K562 (cell line): ENCODE results near the gene MMAB. TPM values are rescaled to one million over a fixed set of nuclear protein-coding genes. Genes with fewer than 3 reads are reported as not detected.

Experiments used
- ADNP ChIP-seq: fragments of 200-800 bp; sonication (Bioruptor generic); IDR thresholded peaks from 2 replicates; pipeline ENCODE4 v1.6.1; 2016; ENCODE audit warnings: missing genetic modification characterization, missing compliant biosample characterization
- BHLHE40 ChIP-seq: IDR thresholded peaks from 2 replicates; pipeline ENCODE4 v1.6.1; 2011; ENCODE audit warnings: low read length, improper control_type of control experiment
- CCAR2 ChIP-seq: fragments of 200-400 bp; formaldehyde crosslinking; IDR thresholded peaks from 2 replicates; pipeline ENCODE4 v1.6.1; 2017; ENCODE audit warnings: mild to moderate bottlenecking, low read depth, low read length
- CREB1 ChIP-seq, 2 experiments: sonication (generic) in 1 of 2; formaldehyde crosslinking in 1 of 2; IDR thresholded peaks; 2 replicates each; pipeline versions ENCODE4 v1.6.1 to v1.8.0; 2012 to 2022; ENCODE audit warnings: inconsistent platforms in 1 of 2, mild to moderate bottlenecking in 1 of 2, missing genetic modification reagents in 1 of 2, moderate library complexity in 1 of 2
- DDX20 ChIP-seq: fragments of 450-650 bp; IDR thresholded peaks from 2 replicates; pipeline ENCODE4 v1.6.1; 2016; ENCODE audit warnings: missing genetic modification characterization, low read depth, mild to moderate bottlenecking, missing compliant biosample characterization, moderate library complexity
- FOXA3 ChIP-seq, 2 experiments: fragments of 450-650 bp in 1 of 2; sonication (generic) in 1 of 2; formaldehyde crosslinking; IDR thresholded peaks in 1 of 2; conservative IDR thresholded peaks in 1 of 2; 2 replicates each; pipeline versions ENCODE4 v1.4.0 to v1.8.0; 2020 to 2022; ENCODE audit warnings: mild to moderate bottlenecking in 2 of 2, missing genetic modification reagents in 1 of 2
- GABPB2 ChIP-seq: fragments of 250-450 bp; sonication (Bioruptor Pico); conservative IDR thresholded peaks from 2 replicates; pipeline ENCODE4 v1.5.1; 2021; ENCODE audit warnings: mild to moderate bottlenecking
- MCM7 ChIP-seq, 2 experiments: fragments of 450-650 bp; IDR thresholded peaks; 2 replicates each; pipeline ENCODE4 v1.6.1; 2016 to 2018
- NCOA1 ChIP-seq: fragments of 450-650 bp; IDR thresholded peaks from 2 replicates; pipeline ENCODE4 v1.6.1; 2016; ENCODE audit warnings: low read depth
- PURB ChIP-seq: sonication (generic); formaldehyde crosslinking; IDR thresholded peaks from 2 replicates; pipeline ENCODE4 v1.9.0; 2021; ENCODE audit warnings: low read depth, mild to moderate bottlenecking, missing genetic modification reagents
- RB1 ChIP-seq: fragments of 450-650 bp; IDR thresholded peaks from 2 replicates; pipeline ENCODE4 v1.6.1; 2017; ENCODE audit warnings: low read depth, mild to moderate bottlenecking
- RBM22 ChIP-seq: fragments of 200-400 bp; formaldehyde crosslinking; IDR thresholded peaks from 2 replicates; pipeline ENCODE4 v1.6.1; 2018; ENCODE audit warnings: low read length, low read depth; ENCODE audit not compliant: poor library complexity, severe bottlenecking
- RBM34 ChIP-seq: fragments of 200-400 bp; formaldehyde crosslinking; IDR thresholded peaks from 2 replicates; pipeline ENCODE4 v1.6.1; 2018; ENCODE audit warnings: low read length, borderline replicate concordance; ENCODE audit not compliant: insufficient read depth
- SFPQ ChIP-seq: fragments of 200-400 bp; formaldehyde crosslinking; IDR thresholded peaks from 2 replicates; pipeline ENCODE4 v1.6.1; 2017; ENCODE audit warnings: mild to moderate bottlenecking, low read depth, low read length, moderate library complexity
- SIN3B ChIP-seq: fragments of 450-650 bp; IDR thresholded peaks from 2 replicates; pipeline ENCODE4 v1.6.1; 2017; ENCODE audit warnings: low read depth, mild to moderate bottlenecking, moderate library complexity
- TSC22D4 ChIP-seq: fragments of 450-650 bp; IDR thresholded peaks from 2 replicates; pipeline ENCODE4 v1.6.1; 2016; ENCODE audit warnings: missing genetic modification characterization, missing biosample characterization, control low read depth
- XRCC5 ChIP-seq: fragments of 200-400 bp; formaldehyde crosslinking; IDR thresholded peaks from 2 replicates; pipeline ENCODE4 v1.6.1; 2017; ENCODE audit warnings: low read depth, mild to moderate bottlenecking, low read length
- ZC3H8 ChIP-seq: fragments of 450-650 bp; IDR thresholded peaks from 2 replicates; pipeline ENCODE4 v1.6.1; 2017
- ZNF347 ChIP-seq: fragments of 450-650 bp; formaldehyde crosslinking; IDR thresholded peaks from 2 replicates; pipeline ENCODE4 v1.4.0; 2020; ENCODE audit warnings: low read depth, mild to moderate bottlenecking, moderate library complexity
- polyA plus RNA-seq, 8 experiments: library from polyadenylated mRNA; depleted of rRNA in 4 of 8; stranded (reverse) in 5 of 8; unstranded in 3 of 8; fragments of >200 nt; fragmentation: Nextera tagmentation in 2 of 8; fragmentation: Illumina TruSeq in 1 of 8; extraction: Ambion mirVana in 2 of 8; extraction: Trizol in 1 of 8; gene quantifications; 2 replicates each; pipeline versions ENCODE4 v1.2.1 to v1.2.3, GENCODE V29; 2011 to 2014; ENCODE audit warnings: inconsistent platforms in 1 of 8, missing spikeins in 1 of 8
- total RNA-seq, 7 experiments: library from RNA; depleted of rRNA in 6 of 7; stranded (reverse); fragments of >200 nt in 6 of 7; fragmentation: Illumina TruSeq in 2 of 7; extraction: Trizol in 2 of 7; gene quantifications; 2 replicates each; pipeline versions ENCODE4 v1.2.1 to v1.2.3, GENCODE V29; 2011 to 2021; ENCODE audit warnings: low replicate concordance in 1 of 7
- TF ChIP-seq, protein P1 (sequence below): fragments of 450-650 bp; IDR thresholded peaks from 2 replicates; pipeline ENCODE4 v1.6.1; 2016; ENCODE audit warnings: low read depth

The MMAB gene
- total and polyA plus RNA-seq, 9 of the 15 experiments (the other 6 are each of a cell fraction or from before 2014, with no cell fraction given) = 9.5 to 76.1 (median 46.2) TPM

DNA sequence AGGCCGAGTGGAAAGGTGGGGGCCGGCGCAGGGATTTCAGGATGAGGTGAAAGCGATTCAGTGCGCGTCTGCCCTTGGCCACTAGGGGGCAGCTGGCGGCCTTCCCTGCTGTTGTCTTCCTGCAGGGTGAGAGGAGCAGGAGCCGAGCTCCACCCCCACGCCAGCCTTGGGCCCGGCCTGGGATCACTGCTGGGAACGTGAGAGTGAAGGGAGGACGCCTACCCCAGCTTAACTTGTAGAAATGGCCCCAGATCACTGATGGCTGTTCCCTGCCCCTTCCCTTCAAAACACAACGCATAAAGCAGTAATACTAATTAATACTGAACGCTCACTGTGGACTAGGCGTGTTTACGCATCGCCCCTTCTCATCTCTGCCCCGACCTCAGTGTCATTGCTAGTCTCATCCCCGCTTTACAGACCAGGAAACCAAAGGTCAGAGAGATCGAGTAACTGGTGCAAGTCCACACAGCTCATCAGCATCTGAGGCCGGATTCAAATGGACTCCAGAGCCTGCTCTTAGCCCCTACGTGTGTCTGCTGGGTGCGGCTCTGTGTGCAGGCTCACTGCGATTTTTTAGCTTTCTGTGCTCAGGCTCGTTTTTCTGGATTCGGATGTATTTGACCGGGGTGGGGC, 24.6 kb upstream of the MMAB start (continued):
- TF ChIP-seq, protein P1, sequence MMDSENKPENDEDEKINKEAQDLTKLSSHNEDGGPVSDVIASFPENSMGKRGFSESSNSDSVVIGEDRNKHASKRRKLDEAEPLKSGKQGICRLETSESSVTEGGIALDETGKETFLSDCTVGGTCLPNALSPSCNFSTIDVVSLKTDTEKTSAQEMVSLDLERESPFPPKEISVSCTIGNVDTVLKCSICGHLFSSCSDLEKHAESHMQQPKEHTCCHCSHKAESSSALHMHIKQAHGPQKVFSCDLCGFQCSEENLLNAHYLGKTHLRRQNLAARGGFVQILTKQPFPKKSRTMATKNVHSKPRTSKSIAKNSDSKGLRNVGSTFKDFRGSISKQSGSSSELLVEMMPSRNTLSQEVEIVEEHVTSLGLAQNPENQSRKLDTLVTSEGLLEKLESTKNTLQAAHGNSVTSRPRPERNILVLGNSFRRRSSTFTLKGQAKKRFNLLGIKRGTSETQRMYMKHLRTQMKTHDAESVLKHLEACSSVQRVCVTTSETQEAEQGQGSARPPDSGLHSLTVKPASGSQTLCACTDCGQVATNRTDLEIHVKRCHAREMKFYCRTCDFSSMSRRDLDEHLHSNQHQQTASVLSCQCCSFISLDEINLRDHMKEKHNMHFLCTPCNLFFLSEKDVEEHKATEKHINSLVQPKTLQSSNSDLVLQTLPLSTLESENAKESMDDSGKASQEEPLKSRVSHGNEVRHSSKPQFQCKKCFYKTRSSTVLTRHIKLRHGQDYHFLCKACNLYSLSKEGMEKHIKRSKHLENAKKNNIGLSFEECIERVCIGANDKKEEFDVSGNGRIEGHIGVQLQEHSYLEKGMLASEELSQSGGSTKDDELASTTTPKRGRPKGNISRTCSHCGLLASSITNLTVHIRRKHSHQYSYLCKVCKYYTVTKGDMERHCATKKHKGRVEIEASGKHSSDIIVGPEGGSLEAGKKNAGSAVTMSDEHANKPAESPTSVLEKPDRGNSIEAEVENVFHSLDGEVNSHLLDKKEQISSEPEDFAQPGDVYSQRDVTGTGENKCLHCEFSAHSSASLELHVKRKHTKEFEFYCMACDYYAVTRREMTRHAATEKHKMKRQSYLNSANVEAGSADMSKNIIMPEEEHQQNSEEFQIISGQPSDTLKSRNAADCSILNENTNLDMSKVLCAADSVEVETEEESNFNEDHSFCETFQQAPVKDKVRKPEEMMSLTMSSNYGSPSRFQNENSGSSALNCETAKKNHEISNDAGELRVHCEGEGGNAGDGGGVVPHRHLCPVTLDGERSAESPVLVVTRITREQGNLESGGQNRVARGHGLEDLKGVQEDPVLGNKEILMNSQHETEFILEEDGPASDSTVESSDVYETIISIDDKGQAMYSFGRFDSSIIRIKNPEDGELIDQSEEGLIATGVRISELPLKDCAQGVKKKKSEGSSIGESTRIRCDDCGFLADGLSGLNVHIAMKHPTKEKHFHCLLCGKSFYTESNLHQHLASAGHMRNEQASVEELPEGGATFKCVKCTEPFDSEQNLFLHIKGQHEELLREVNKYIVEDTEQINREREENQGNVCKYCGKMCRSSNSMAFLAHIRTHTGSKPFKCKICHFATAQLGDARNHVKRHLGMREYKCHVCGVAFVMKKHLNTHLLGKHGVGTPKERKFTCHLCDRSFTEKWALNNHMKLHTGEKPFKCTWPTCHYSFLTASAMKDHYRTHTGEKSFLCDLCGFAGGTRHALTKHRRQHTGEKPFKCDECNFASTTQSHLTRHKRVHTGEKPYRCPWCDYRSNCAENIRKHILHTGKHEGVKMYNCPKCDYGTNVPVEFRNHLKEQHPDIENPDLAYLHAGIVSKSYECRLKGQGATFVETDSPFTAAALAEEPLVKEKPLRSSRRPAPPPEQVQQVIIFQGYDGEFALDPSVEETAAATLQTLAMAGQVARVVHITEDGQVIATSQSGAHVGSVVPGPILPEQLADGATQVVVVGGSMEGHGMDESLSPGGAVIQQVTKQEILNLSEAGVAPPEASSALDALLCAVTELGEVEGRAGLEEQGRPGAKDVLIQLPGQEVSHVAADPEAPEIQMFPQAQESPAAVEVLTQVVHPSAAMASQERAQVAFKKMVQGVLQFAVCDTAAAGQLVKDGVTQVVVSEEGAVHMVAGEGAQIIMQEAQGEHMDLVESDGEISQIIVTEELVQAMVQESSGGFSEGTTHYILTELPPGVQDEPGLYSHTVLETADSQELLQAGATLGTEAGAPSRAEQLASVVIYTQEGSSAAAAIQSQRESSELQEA = no peak
- TF ChIP-seq GABPB2 (CRISPR knock-in tag) (no peak), ZNF347 (no peak), NCOA1 (no peak), PURB (CRISPR knock-in tag) (no peak), CREB1 (IDR thresholded peaks at IDR 0.05) (no peak), CREB1 (CRISPR knock-in tag; IDR thresholded peaks at IDR 0.05) (no peak), SIN3B (no peak), SFPQ (no peak), RBM22 (no peak), RB1 (peak; percentile 57; the same call in 1 of the 2 replicates), DDX20 (tag) (no peak), XRCC5 (peak; percentile 51; the same call in 1 of the 2 replicates), ADNP (tag) (no peak), FOXA3 (CRISPR knock-in tag; conservative IDR thresholded peaks at IDR 0.05 in 1 of 2, IDR thresholded peaks at IDR 0.05 in 1 of 2) (no peak), CCAR2 (no peak), TSC22D4 (no peak), BHLHE40 (peak; percentile 57), RBM34 (no peak), MCM7 (IDR thresholded peaks at IDR 0.05) (no peak), ZC3H8 (no peak)
